SK-N-SH (cell line): ENCODE results near the gene SEMA3D.

Source experiments
- CTCF ChIP-seq: fragments of 200-600 bp; sonication (generic); IDR thresholded peaks from 2 replicates; pipeline ENCODE4 v1.6.1; 2017; ENCODE audit warnings: antibody characterized with exemption, mild to moderate bottlenecking, moderate library complexity
- EZH2phosphoT487 ChIP-seq: fragments of 200-600 bp; sonication (generic); IDR thresholded peaks from 2 replicates; pipeline ENCODE4 v1.6.1; 2017; ENCODE audit warnings: low read depth, mixed run types, mild to moderate bottlenecking, antibody characterized with exemption, moderate library complexity, borderline replicate concordance
- REST ChIP-seq: IDR thresholded peaks from 2 replicates; pipeline ENCODE4 v1.6.1; 2012; ENCODE audit warnings: mild to moderate bottlenecking, low read depth, low read length, moderate library complexity
- USF1 ChIP-seq: IDR thresholded peaks from 2 replicates; pipeline ENCODE4 v1.4.0; 2012; ENCODE audit warnings: low read depth, borderline replicate concordance

GRCh38 chr7:85090143-85090542 lies 96.7 kb downstream of the SEMA3D start:
- TF ChIP-seq REST (no peak), USF1 (no peak), CTCF (no peak), EZH2phosphoT487 (no peak)
